Renal cortex interstitium (tissue), 11 donors: ENCODE data around the gene HOXB1. TPM values are rescaled to one million over a fixed set of nuclear protein-coding genes. Genes with fewer than 3 reads are reported as not detected.

ENCODE experiments used
- DNase-seq, 11 donors: peaks; one replicate each; pipeline ENCODE4 v3.0.0-alpha.2; 2013; ENCODE audit warnings: low read depth in 9 of 11, low spot score in 4 of 11; ENCODE audit errors: extremely low read depth in 1 of 11
- polyA plus RNA-seq, 3 donors: library from polyadenylated mRNA; unstranded; fragments of 120-200 nt; gene quantifications; one replicate each; pipeline ENCODE4 v1.2.1, GENCODE V29; 2013; ENCODE audit not compliant: insufficient read length in 3 of 3

The HOXB1 gene
- polyA plus RNA-seq, 3 donors, result 0.19 to 0.91 (median 0.27) TPM

DNA sequence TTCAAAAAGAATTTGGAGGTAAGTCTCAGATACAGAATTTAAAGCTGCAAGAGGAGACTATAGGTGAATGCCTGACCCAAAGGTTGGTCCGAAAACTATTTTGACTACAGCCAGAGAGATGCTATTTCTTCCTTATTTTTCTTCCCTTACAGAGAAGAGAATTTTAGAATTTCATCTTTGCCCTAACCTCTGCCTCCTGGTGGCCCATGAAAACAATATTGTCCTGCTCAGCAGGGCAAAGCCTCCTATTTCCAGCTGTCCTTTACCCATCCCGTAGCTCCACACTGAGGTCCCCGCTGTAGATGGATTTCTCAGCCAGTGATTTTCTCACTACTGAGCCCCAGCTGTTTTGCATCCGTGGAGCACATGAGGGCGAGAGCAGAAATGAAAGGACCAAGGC lies 24.6 kb downstream of the HOXB1 start:
- DNase-seq, result no peak

DNA sequence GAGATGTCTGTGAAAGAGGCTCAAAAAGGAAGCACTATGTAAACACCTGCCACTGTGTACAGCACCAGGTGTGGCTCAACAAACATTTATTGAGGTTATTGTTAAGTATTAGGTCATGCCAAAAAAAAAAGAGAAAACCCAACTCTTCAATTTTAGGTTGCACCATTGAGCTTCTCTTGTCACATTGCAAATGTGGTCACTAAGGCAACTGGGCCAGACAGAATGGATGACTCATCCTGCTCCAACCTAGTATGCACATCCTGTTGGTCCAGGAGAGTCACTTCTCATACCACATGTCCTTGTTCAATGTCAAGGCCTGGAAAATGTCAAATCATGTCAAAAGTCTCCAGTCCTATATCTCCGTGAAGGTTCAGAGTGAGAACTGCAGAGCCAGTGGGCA lies 25.0 kb downstream of the HOXB1 start:
- no peak for DNase-seq

DNA sequence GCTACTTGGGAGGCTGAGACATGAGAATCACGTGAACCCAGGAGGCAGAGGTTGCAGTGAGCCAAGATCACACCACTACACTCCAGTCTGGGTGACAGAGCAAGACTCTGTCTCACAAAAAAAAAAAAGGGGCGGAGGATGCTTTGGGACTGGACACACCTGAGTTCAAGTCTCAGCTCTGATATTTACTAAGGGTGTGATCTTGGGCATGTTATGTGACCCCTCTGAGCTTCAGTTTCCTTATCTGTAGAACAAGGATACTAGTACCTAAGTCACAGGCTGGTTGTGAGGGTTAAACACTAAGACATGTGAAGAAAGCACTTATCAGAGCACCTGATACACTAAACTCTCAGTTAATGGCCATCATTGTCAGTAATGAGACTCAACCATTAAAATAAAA lies 25.9 kb downstream of the HOXB1 start:
- no peak for DNase-seq

DNA sequence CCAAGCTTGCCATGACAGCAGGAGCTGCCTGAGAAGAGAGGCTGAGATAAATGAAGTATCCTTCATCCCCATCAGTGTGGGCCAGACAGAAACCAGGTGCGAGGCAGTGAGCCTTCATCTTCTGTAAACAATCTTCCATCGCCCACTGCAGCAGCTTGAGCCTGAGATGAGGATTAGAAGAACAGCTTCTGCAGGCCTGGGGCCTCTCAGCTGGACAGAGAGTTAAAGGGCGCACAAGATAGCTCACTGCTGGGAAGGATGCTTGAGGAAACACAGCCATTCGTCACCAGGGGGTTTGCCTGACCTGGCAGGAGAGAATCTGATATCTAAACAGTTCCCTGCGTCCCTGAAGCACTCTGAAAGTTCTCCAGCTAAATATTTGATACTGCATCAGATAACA lies 27.1 kb downstream of the HOXB1 start:
- DNase-seq, result peak in 1 of 11 donors; percentile 57

DNA sequence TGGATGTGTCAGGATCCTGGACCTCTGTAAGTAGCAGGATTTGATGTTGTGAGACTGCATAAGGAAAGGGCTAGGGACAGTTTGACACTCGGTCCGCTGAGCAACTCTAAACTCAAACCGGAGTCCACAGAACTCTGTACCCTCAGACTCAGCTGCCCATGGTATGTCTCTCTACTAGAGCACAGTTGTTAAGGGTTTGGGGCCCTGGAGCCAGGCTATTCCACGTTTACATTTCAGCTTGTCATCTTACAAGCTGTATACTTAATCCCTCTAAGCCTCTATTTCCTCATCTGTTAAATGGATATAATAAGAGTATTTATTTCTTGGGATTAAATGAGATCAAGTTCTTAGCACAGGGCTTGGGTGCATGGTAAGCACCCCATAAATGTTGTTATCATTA lies 27.9 kb downstream of the HOXB1 start:
- DNase-seq, result no peak

DNA sequence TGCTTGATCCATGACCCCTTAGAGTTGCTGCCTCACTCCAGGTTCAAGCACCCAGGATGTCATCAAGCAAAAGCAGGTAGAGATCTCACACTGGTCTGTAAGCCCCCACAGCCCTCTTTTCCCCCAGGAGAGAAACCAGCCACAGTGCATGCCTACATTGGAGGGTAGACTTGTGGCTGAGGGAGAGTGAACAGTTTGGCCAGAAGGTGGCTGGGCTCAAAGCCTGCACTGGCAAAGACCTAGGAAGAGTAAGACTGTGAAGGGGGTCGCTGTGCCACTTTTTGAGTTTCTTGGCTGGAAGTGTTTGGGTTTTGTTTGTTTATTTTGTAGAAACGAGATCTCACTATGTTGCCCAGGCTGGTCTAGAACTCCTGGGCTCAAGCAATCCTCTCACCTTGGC lies 28.5 kb downstream of the HOXB1 start:
- DNase-seq, result no peak

DNA sequence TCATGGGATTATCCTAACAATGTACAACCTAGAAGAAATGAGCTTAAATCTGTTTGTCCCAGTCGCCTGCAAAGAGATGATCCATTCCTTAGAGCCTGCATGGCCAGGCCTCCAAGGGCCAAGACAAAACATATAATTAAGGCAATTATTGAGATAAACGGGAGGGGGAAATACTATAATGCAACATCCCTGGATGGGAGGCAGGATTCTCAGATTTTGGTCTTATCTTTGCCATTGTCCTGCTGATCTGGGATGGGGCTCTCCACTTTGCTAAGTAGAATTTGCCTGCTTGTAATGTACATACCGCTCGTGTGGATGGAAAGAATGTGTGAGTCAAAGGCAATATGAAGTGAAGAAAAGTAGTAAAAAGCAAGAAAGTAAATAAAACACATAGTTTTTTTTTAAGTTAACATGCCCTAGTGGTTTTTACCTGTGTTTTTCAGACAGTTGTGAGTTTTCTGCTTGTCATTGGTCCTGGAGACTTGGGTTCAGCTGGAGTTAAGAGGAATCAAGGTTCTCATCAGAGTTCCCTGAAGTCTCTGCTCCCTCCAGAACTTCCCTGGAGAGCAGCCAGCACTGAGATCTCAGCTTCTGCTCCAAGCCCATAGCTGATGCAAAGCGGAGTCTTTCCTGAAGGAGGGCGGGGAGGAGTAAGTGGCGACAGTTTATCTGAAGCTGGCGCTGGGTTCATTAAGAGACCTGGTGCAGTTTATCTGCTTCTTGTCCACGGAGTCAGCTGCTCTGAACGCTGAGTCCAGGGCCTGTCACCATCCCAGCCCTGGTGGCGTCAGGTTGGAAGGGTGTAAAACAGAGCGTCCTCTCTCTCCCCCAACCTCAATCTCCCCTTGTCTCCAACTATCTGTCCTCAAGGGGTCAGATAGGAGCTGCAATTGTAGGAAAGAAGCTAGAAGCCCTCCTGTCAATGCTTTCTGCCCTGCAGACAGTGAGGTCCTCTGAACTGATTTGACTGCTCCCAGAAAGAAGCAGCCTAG lies 30.1 kb downstream of the HOXB1 start:
- DNase-seq, result no peak

DNA sequence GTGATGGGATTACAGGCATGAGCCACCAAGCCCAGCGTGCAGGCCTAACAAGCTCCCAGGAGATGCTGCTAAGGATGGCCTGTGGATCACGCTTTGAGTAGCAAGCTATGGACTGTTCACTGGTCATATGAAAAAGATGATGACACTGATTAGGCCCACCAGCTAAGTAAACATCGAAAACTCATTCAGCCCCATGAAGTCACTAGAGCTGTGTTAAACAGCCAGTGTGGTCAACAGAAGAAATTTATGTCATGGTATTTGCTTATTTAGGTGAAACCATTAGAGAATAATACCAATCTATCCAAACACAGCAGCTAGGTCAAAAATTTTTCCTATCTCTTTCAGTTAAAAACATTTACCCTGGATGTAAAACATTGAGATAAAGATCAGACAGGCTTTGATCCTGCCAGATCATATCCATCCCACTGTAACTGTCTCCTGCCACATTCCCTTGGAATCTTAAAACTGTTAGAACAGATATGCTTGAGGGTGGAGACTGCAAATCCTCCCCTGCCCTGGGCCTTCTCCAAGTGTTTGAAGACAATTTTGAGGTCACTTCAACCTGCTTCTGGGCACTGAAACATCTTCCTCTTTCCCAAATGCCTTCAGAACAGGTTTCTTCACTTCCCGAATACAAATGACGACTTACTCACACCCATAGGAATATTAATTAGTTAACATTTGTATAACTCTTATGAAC lies 30.9 kb downstream of the HOXB1 start:
- no peak for DNase-seq

DNA sequence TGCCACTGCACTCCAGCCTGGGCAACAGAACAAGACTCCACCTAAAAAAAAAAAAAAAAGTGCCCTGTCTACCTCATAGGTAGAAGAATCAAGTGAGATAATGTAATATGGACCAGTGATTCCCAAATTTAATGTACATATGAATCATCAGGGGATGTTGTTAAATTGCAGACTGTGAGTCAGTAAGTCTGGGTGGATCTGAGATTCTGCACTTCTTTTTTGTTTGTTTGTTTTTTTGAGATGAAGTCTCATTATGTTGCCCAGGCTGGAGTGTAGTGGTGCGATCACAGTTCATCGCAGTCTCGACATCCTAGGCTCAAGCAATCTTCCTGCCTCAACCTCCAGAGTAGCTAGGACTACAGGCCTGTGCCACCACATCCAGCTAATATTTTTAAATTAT lies 31.6 kb downstream of the HOXB1 start:
- no peak for DNase-seq

DNA sequence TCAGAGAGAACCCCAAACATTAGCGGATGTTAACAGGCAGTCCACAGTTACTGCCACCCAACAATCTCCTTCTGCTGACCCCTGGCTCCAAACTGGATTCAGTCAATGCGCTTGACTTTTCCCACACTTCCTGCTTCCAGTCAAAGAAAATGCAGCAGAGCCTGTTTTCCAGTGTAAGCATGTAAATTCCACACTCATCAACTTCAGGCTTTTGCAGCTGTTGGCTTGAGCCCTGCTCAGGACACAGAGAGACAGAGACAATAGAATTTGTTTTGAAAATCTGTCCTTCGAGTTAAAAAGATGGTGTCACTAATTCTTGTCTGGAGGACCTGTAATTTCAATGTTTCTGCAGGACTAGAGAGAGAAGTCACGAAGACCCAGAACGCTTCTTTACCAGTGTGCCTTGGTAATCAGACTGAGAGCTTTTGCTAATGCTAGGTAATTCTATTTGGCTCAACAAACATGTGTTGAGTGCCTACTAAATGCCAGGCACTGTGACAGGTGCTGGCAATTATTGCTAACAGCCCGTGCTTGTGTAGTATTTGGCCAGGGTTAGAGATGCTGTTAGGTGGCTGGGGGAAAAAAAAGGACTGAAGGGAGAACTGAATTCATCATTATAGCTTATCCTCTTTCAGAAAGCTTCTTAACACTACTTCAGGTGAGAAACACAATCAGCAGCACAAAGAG lies 32.5 kb downstream of the HOXB1 start:
- no peak for DNase-seq

DNA sequence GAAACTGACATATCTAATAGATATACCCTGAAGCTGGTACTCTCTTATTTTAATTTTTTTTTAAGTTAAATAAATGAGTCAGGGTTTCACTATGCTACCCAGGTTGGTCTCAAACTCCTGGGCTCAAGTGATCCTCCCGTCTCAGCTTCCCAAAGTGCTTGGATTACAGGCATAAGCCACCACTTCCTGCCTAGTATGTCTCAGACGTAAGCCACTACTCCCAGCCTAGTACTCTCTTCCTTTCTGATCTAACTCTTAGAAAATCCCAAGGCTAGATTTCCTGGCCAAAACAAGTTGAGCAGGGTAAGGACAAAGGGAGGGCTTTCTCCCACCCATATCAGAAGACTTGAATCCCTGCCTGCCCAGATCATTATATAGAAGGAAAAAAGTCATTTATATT lies 33.7 kb downstream of the HOXB1 start:
- DNase-seq, result no peak

DNA sequence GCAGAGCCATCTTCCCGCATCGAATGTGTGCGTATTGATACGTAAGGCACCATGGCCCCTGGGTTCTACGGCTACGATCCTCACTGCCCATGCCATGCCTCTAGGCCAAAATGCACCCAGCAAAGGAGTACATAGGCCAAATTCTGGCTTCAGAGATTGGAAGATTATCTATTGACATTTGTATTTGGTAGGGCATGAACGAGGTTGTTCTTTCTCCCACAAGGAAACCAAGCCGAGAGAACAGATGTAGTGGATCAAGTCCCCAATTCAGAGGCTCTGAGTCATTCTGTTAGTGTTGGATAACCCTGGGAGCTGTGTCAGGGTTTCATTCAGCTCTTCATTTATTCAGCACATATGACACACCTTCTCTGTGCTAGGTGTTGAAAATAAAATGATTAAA lies 36.5 kb downstream of the HOXB1 start:
- no peak for DNase-seq

DNA sequence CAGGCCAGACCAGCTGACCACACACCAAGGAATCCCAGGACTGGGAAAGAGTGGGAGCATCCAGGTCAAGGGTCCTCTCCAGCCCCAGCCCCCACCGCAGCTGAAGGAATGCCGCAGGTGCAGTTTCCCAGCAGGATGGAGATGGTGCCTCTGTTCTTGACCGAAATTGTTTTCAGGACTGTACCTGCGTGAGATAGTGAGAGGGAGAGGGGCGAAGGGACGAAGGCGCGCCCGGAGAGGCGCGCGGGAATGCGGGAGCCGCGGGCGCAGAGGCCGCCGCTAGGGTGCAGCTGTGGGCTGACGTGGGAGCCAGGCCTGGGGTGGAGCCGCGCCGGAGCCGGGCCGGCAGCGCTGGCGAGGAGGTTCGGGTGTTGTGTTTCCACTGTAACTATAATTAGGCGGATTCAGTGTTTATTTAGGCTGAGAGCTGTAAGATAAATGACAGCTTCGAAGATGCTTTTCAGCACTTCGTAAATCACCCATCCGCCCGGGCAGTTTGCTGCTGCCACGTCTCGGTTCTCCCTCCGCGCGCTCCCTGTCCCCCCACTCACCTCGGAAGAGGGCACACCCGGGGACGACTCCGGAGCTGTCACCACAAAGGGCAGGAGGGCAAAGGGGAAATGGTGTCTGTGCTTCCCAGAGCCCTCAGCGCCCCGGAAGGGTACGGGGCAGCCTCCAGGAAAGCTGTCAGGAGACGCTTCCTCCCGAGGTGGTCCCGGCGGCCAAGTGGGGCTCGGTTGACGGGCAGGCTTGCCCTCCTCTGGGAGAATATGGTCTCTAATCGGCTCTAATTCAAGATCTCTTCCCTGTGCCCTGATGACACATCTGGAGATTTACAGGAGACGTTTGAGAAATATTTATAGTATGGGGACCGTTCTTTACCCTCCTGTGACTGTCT lies 38.2 kb downstream of the HOXB1 start:
- peak in 6 of 11 donors; percentile 79 to 85 (median 80) for DNase-seq

DNA sequence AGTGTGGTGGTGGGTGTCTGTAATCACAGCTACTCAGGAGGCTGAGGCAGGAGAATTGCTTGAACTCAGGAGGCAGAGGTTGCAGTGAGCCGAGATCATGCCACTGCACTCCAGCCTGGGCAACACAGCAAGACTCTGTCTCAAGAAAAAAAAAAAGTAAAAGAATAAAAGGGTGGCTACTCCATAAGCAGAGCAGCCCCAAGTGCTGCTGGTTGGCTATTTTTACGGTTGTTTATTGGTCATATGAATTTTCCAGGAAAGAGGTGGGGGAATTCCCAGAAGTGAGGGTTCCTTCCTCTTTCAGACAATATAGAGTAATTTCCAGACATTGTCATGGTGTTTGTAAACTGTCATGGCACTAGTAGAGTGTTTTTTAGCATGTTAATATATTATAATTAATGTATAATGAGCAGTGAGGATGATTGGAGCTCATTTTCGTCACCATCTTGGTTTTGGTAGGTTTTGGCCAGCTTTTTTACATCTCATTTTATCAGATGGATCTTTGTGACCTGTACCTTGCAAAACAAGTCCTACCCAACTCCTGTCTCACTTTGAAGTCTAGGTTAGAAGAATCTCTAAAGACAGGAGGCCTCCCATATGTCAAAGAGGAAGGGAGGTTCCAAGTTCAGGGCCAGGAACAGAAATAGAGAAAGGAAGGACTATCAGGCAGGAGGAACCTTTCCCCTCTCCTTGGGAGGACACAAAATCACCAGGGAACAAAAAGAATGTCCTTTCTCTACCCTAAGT lies 39.1 kb downstream of the HOXB1 start:
- DNase-seq, result no peak

DNA sequence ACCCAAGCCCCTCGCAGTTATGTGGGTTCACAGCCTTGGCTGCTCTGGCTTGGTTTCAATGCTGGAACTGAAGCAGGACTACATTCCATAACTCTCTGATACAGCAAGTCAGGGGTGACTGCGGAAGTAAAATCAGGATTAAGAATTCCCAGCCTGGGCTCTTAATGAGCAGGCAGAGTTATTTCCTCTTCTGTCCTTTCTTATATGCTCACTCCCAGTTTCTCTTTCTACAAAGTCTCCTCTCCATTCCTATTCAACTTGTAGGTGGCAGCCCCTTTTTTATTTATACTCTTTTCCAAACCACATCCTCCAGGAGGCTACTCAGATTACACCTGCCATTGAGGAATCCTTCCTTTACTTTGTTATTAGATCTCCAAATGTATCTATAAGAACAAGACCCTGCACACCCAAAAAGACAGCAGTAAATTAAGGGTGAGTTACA lies 40.3 kb downstream of the HOXB1 start:
- DNase-seq, result peak in 1 of 11 donors; percentile 73

DNA sequence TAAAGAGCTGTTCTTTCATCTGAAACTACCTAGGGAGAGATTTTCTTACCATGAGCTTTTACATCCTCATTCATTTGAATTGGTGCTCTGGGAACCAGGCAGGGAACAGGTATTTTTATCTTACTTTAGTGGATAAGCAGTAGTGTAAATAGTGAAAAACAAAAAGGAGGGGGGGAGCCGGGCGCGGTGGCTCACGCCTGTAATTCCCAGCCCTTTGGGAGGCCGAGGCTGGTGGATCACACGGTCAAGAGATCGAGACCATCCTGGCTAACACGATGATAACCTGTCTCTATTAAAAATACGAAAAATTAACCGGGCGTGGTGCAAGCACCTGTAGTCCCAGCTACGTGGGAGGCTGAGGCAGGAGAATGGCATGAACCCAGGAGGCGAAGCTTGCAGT lies 41.0 kb downstream of the HOXB1 start:
- DNase-seq, result no peak

DNA sequence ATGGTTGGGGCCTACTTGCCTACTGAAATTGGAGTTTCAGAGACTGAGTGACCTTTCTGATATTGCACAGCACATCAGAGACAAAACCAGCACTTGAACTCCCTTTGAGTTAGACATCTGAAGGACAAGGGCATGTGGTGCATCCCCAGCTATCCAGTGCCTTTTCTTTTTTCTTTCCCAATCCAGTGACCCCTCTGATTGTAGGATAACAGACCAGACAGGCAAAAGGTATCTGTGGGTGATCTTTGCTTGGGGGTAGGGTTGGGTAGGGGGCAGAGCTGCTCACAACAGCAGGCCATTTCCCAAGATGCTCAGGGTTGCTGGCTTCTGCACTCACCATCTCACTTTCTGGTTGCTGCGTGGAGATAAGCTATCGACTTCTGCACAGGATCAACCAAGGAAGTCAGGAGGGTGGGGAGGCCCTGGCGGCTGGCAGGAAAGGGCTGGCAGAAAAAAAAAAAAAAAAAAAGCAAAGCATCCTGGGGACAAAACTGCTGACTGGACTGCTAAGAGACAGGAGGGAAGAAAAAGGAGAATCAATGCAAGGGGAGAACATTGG lies 42.2 kb downstream of the HOXB1 start:
- no peak for DNase-seq

DNA sequence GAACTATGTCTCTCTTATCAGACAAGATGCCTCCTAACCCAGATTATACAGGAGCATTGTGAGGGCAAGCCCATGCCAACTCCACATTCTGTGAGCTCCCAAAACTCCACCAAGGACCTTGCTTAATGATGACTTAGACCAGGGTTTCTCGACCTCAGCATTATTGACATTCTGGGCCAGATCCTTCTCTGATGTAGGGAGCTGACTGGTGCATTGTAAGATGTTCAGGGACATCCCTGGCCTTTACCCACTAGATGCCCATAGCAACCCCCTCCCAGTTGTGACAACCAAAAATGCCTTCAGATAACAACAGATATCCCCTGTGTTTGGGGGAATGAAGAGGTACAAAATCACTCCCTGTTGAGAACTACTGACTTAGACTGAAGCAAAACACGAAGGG lies 43.6 kb downstream of the HOXB1 start:
- DNase-seq, result no peak
